Measurements from ENCODE around the gene ARHGAP4. TPM values are rescaled to one million over a fixed set of nuclear protein-coding genes. Genes with fewer than 3 reads are reported as not detected.
A peak's percentile ranks its signal among the peaks of the same experiment; 100 is the strongest.

Gene ARHGAP4
- total RNA-seq, 4 donors from 2014 or later = 16.6 to 72.2 (median 36.4) TPM

DNA sequence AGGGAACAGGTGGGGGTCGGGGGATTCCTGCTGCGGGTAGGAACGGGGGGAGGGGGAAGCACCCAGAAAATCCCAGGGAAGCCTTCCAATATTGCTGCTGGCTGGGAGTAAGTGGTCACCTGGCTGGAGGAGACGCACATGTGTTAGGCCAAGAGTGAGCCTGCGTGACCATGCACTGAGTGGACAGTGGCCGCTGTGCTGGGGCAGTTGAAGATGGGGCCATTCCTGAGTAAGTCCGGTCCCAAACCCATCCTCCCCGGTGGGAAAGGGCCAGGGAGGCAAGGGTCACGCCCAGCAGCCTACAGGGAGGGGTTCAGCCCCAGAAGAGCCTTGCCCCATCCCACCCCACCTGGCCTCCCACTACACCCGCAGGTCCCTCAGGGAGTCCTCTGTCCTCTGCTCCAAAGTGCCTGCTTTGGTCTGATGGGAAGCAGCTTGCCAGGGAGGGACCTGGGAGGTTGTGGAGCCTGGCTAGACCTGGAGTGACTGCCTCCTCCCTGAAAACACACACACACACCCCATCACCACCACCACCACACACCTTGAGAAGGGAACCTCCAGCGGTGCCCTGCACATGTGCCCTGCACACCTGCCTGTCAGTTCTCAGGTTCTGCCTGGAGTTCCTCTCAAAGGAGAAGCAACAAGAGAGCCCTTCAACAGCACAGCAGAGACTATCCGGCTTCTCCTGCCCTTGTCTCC, 46.2 kb downstream of the ARHGAP4 start:
- DNase-seq (ENCODE audit: low spot score) = no peak
- TF ChIP-seq, protein P1, sequence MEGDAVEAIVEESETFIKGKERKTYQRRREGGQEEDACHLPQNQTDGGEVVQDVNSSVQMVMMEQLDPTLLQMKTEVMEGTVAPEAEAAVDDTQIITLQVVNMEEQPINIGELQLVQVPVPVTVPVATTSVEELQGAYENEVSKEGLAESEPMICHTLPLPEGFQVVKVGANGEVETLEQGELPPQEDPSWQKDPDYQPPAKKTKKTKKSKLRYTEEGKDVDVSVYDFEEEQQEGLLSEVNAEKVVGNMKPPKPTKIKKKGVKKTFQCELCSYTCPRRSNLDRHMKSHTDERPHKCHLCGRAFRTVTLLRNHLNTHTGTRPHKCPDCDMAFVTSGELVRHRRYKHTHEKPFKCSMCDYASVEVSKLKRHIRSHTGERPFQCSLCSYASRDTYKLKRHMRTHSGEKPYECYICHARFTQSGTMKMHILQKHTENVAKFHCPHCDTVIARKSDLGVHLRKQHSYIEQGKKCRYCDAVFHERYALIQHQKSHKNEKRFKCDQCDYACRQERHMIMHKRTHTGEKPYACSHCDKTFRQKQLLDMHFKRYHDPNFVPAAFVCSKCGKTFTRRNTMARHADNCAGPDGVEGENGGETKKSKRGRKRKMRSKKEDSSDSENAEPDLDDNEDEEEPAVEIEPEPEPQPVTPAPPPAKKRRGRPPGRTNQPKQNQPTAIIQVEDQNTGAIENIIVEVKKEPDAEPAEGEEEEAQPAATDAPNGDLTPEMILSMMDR (IDR thresholded peaks at IDR 0.05) = no peak
- ATAC-seq (ENCODE audit: low FRiP score) = no peak

DNA sequence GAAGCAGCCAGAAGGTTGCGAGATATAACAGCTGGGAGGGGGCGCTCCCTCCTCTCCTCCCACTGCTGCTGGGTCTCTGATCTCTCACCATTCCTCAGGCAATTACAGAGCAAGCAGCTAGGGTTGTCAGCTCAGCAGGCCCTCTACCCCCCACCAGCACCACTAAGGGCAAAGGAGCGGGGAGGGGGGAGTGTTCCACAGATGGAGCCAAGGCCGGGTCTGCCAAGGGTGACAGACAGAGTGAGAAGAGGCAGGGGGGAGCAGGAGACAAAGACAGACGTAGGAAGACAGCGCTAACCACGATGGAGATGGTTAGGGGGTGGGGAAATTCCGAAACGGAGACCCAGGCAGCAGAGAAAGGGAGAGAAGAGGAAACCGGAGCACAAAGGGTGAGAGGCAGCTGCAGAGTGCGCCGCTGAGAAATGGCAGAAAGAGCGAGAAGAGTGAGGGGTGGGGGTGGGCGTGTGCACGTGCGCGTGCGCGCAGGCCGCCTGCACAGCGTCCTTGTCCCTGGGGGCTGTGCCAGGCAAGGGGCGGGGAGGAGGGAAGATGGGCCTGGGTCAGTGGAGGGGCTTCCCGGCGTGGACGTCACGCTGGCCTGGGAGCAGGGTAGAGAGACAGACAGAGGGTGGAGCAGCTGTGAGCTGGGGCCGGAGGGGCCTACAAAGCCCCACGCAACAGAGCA, 47.0 kb downstream of the ARHGAP4 start:
- DNase-seq (ENCODE audit: low spot score) (no peak), ATAC-seq (ENCODE audit: low FRiP score) (no peak)
- TF ChIP-seq, protein P1 (IDR thresholded peaks at IDR 0.05) = no peak

DNA sequence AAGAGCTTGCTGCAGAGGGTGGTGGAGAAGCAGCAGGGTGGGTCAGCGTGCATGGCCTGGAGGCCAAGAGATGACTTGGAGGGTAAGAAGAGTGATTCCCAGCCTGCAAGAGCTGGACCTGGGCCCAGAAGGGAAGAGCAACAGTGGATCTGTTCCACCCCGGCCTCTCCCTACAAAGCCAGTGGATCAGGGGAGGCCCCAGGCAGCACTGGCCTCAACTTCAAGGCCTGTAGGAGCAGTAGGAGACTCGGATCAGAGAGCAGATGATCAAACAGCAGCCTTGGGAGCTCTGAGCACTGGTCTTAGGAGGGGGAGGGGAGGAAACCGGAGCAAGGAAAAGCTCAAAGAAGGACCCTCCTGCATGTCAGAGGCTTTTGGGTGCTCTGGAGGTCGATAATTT, 47.7 kb downstream of the ARHGAP4 start:
- ATAC-seq (ENCODE audit: low FRiP score) (no peak), DNase-seq (ENCODE audit: low spot score) (no peak)
- TF ChIP-seq, protein P1 (IDR thresholded peaks at IDR 0.05) = no peak

DNA sequence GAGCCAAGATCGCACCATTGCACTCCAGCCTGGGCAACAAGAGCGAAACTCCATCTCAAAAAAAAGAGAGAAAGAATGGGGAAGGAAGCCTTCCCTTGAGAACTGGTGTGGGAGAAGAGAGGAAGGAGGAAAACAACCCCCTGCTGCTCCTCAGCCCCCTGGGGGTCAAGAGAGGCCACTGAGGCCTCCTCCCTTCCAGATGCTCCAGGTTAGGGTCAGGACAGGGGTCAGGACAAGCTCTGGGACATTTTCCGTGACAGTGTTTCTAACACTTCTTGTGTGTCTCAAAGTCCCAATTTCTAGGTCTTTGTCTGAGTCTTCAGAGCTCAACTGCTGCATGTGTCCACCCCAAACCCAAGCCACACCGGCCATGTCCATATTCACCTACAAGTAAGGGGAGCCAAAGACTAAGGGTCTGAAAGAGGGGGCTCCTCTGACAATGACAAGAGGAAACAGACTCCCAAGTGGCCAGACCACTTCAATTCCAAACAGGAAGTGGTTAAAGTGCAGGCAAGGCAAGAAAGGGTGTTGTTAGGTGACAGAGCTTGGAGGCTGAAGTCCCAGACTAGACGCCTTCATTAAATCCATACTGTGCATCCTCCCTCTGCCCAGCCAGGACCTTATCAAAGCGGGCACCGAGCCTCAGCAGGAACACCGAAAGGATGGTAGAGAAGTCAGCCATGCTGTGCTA, 48.3 kb downstream of the ARHGAP4 start:
- DNase-seq (ENCODE audit: low spot score) (no peak), ATAC-seq (ENCODE audit: low FRiP score) (no peak)
- TF ChIP-seq, protein P1 (IDR thresholded peaks at IDR 0.05) = no peak

DNA sequence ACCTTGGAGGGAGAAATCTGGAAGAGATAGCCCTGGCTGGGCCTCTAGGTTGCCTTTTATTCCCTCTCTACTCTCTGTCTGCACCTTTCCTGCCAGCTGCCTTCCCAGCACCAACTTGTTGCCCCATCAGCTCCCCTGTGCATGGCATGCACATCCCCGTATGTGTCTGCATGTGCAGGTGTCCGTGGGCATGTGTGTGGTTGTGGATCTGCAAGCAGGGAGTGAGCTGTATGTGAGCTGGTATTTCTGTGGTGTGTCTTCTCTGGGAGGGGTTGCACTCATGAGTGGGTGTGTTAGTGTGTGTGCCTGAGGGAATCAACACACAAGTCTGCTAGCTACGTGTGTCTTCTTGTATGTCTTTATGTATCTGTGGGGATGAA, 50.0 kb downstream of the ARHGAP4 start:
- DNase-seq (ENCODE audit: low spot score) (no peak), ATAC-seq (ENCODE audit: low FRiP score) (no peak)
- TF ChIP-seq, protein P1 (IDR thresholded peaks at IDR 0.05) = no peak

DNA sequence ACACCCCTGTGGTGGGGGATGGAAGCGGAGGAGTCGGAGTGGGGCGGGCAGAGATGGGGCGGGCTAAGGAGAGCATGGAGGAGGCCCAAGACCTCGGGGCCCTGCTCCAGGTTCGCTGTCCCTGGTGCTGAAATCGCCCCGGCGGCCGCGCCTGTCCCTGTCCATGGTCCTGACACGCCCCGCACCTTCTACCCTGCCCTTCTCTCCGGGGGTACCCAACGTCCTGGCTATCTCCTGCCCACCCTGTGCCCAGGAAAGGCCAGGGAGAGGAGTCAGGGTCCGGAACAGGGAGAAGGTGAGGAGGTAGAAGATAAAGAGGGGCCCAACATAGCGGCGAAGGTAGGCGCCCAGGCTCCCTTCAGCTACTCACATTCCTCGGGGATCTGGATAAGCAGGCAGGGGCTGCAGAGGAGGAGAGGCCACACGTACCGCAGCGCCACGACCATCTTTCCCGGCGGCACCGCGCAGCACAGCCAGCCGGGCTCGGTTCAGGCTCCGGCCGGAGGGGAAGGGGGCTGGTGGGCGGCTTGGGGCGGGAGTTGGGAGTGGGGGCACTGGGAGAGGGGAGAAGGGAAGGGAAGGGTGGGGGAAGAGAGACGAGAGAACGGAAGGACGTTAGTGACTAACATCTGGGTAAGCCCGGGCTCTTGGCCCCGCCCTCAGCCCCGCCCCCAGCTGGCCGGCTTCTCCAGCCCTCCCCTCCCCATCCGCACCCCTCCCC, 50.5 kb downstream of the ARHGAP4 start:
- DNase-seq (ENCODE audit: low spot score) = peak; percentile 35
- TF ChIP-seq, protein P1 (IDR thresholded peaks at IDR 0.05) = no peak
- peak; percentile 53 for ATAC-seq (ENCODE audit: low FRiP score)
